HG02678 (cell line): Measurements from ENCODE around the gene RPTOR.

Source experiments
- ATAC-seq: cut with Tn5 transposase; IDR thresholded peaks from one replicate; pipeline ENCODE4 v1.9.1; 2021; ENCODE audit warnings: mild to moderate bottlenecking, moderate library complexity; ENCODE audit not compliant: unreplicated experiment

RPTOR gene

GRCh38 chr17:80588702-80589383 lies 44.2 kb downstream of the RPTOR start:
- ATAC-seq, result no peak

DNA sequence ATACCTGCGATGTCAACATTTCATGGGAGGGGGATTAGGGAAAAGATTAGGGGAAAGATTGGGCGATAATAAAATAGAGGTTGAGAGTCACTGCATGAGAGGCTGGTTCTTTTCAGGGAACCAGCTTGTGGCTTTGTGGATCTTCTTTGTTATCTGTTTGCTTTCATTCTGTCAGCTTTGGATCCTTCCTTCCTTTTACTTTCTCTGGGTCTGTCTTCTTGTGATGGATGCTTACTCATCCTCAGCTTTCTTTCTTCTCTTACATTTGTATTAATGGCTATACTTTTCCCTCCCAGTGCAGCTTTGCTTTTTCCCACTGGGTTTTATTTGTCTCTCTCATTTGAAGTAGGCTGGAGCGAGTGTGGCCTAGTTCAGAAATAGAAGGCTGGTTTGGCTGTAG lies 47.1 kb downstream of the RPTOR start:
- ATAC-seq, result no peak

- ATAC-seq, result no peak
These were observed 47.6 kb downstream of the RPTOR start for GRCh38 chr17:80592243-80592642.

- no peak for ATAC-seq
These were observed 48.5 kb downstream of the RPTOR start for GRCh38 chr17:80593181-80593580.

GRCh38 chr17:80594431-80595269 lies 50.0 kb downstream of the RPTOR start:
- ATAC-seq, result no peak

DNA sequence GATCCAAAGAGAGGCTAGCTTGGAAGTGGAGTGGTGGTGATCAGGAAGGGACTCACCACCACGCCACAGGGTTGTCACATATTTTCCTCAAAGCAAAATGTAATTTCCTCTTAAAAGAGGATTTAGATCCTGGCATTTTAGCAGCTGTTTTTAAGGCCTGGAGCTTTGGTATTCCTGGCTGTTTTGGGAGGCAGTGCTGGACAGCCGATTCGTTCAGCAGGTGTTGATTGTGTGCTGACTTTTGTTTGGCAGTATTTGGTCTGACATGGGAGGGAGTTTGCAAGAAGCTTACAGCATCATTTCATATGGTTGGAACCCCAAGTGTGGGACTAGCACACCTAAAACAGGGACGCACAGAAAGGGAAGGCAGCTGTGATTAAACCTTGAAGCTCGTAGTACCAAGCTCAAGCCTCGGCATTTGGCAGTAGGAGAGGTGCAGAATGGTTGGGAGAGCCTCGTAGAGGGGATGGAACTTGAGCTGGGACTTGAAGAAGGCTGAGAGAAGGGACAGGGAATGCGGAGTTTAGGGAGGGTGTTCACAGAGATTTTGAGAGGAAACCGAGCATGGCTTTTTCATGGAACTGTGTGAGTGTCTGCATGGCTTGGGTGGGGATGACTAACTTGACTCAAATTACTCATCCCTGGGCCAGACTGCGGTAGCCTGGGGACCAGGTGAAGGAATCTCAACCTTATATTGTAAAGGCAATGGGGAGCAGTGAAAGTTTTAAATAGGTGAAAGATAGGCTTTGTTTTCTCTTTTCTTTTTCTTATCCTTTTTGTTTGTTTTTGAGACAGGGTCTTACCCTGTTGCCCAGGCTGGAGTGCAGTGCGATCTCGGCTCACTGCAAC lies 52.3 kb downstream of the RPTOR start:
- no peak for ATAC-seq

DNA sequence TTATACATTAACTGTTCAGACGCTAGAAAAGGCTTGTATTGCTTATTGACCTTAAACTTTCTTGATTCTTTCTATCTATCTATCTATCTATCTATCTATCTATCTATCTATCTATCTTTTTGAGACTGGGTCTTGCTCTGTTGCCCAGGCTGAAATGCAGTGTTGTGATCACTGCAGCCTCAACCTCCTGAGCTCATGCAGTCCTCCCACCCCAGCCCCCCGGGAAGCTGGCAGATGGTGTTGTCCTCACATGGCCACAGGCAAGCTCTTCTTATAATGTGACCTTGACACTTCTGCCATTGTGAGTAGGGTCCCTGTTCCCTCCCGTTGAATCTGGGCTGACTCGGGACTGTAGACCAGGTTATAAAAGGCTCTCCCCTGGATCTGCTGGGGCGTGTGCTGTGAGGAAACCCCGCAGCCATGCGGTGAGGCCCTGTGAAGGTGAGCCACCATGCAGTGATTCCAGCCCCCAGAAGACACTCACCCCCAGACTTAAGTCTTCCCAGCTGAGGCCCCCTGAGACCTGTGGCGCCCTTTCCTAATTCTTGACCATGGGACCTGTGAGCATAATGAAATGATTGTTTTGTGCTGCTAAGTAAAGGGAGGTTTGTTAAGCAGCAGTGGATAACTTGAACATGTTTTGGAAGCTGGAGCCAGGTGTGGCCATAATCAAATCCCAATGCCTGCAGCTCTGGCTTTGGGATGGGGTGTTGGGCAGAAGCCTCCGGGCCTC lies 54.3 kb downstream of the RPTOR start:
- no peak for ATAC-seq

- ATAC-seq, result no peak
These were observed 55.1 kb downstream of the RPTOR start for GRCh38 chr17:80599546-80600305.

DNA sequence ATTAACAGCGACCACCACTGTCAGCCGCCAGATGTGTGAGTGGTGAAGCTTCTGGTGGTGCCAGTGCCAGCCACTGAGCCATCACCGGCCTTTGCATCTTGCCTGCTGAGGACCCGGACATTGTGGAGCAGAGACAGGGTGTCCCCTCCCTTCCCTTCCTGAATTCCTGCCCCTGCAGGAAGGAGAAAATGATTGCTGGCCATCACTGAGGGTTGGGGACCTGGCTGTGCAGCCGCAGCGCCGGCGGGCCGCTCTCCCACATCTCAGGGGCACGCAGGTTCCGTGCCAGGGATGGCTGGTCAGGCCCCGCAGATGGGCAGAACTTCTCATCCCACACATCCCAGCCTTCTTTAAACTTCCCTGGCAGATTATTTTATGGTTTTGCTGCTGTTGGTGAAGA lies 56.5 kb downstream of the RPTOR start:
- no peak for ATAC-seq

DNA sequence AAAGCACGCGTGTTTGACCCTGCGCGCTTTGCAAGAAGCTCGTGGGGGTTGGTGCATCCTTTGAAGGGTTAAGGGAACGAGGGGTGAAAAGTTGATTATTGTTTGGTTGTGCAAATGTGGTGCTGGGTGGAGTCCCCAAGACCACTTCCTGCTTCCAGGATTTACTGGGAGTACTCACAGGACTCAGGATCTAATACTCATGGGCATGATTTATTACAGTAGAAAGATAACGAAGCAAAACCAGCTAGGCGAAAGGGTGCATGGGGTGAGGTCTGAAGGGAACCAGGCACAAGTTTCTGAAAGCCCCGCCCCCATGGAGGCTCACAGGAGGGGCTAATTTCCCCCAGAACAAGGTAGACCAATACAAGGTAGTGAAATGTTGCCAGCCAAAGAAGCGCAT lies 58.8 kb downstream of the RPTOR start:
- ATAC-seq, result no peak

GRCh38 chr17:80604009-80604669 lies 59.5 kb downstream of the RPTOR start:
- no peak for ATAC-seq

- ATAC-seq, result no peak
These were observed 60.0 kb downstream of the RPTOR start for GRCh38 chr17:80604670-80605010.

DNA sequence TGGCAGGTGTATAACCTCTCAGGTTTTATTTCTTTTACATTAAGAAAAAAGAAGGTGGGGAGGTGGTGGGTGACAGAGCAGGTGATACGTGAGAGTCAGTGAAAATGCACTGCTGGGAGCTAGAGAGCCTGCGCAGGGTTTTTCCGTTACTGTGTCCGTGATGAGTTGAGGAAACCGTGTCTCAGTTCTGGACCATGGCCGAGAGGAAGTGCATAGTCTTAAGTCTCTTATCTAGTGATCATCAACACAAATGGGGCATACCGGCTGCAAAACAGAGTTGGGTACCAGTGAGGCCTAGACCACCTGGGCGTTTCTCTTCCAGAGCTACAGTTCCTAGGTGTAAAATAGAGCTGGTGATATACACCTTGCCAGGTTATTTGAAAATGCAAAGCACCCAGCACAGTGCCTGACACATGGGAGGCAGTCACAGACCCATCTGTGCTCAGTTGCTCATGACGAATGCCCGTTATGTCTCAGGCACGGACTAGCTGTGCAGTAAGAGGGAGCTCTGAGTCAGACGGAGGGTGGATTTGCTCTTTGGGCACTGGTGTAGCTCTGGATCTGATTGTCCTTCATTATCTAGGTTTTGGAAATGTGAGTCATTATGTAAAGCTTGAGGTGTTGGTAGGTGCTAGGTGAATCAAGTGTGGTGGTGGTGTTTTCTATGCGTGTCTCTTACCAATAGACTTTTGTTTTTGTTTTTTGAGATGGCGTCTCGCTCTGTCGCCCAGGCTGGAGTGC lies 60.9 kb downstream of the RPTOR start:
- ATAC-seq, result no peak

DNA sequence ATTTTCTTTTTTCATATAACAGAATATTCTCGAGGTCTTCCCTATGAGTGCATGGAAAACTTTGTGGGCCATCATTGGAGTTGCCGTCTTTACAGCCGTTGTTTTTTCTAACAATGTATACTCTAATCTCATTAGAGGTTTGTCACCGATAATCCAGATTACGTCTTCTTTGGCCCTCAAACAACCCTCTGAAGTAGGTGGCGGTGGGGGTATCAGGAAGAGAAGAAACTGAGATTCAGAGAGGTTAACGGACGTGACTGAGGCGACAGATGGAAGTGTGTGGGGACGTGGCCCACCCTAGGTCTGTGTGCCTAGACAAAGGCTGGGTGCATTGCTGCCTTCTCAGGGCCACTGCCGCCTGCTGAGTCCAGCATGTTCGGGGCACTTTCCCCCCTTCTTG lies 63.7 kb downstream of the RPTOR start:
- no peak for ATAC-seq

- ATAC-seq, result no peak
These were observed 65.1 kb downstream of the RPTOR start for GRCh38 chr17:80609757-80610156.

- no peak for ATAC-seq
These were observed 67.2 kb downstream of the RPTOR start for GRCh38 chr17:80611816-80612215.

GRCh38 chr17:80612997-80613731 lies 68.5 kb downstream of the RPTOR start:
- ATAC-seq, result no peak

DNA sequence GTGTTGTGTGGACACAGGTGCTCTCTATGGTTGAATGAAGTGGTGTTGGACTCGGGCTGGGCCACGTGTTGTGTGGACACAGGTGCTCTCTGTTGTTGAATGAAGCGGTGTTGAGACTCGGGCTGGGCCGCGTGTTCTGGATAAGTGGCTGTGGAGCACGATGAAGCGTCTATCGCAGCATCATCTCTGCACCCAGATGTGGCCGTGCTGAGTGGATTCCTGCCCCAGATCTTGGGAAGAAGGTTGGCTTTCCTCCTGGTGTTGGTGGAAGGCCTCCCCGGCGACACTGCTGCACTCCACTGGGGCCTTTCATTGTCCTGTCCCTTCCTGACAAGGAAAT lies 69.1 kb downstream of the RPTOR start:
- no peak for ATAC-seq
